K562 (cell line): Measurements from ENCODE around the gene KRT77. TPM values are rescaled to one million over a fixed set of nuclear protein-coding genes. Genes with fewer than 3 reads are reported as not detected.

Experiments
- BHLHE40 ChIP-seq: IDR thresholded peaks from 2 replicates; pipeline ENCODE4 v1.6.1; 2011; ENCODE audit warnings: low read length, improper control_type of control experiment
- BMI1 ChIP-seq: fragments of 150-350 bp; IDR thresholded peaks from 2 replicates; pipeline ENCODE4 v1.6.1; 2014; ENCODE audit warnings: low read length
- BRD4 ChIP-seq: fragments of 200-600 bp; sonication (generic); IDR thresholded peaks from 2 replicates; pipeline ENCODE4 v1.6.1; 2017; ENCODE audit warnings: inconsistent platforms
- BRF2 ChIP-seq: IDR thresholded peaks from 3 replicates; pipeline ENCODE4 v1.6.1; 2011; ENCODE audit warnings: borderline replicate concordance, mild to moderate bottlenecking; ENCODE audit not compliant: insufficient read length, insufficient read depth
- DNMT1 ChIP-seq: fragments of 450-650 bp; IDR thresholded peaks from 2 replicates; pipeline ENCODE4 v1.6.1; 2016; ENCODE audit warnings: antibody characterized with exemption, mild to moderate bottlenecking
- EWSR1 ChIP-seq: fragments of 450-650 bp; IDR thresholded peaks from 2 replicates; pipeline ENCODE4 v1.6.1; 2018; ENCODE audit warnings: borderline replicate concordance, mild to moderate bottlenecking, low read depth, moderate library complexity; ENCODE audit not compliant: partially characterized antibody
- FOXP1 ChIP-seq: sonication (generic); formaldehyde crosslinking; IDR thresholded peaks from 2 replicates; pipeline ENCODE4 v1.8.0; 2022; ENCODE audit warnings: mild to moderate bottlenecking, missing genetic modification reagents
- HIVEP1 ChIP-seq: fragments of 250-450 bp; sonication (Bioruptor Pico); IDR thresholded peaks from 2 replicates; pipeline ENCODE4 v1.4.0; 2020; ENCODE audit warnings: mild to moderate bottlenecking
- HMGXB4 ChIP-seq: sonication (generic); formaldehyde crosslinking; IDR thresholded peaks from 2 replicates; pipeline ENCODE4 v1.8.1; 2023; ENCODE audit warnings: mild to moderate bottlenecking, missing genetic modification reagents
- LEF1 ChIP-seq: fragments of 450-650 bp; IDR thresholded peaks from 2 replicates; pipeline ENCODE4 v1.6.1; 2016; ENCODE audit warnings: mild to moderate bottlenecking
- MECOM ChIP-seq: fragments of 250-450 bp; sonication (Bioruptor Pico); IDR thresholded peaks from 2 replicates; pipeline ENCODE4 v1.8.0; 2022; ENCODE audit warnings: inconsistent platforms
- NCOA1 ChIP-seq: fragments of 450-650 bp; IDR thresholded peaks from 2 replicates; pipeline ENCODE4 v1.6.1; 2016; ENCODE audit warnings: low read depth
- PCBP2 ChIP-seq: fragments of 200-400 bp; formaldehyde crosslinking; IDR thresholded peaks from 2 replicates; pipeline ENCODE4 v1.6.1; 2018; ENCODE audit warnings: low read length, low read depth, mild to moderate bottlenecking, moderate library complexity; ENCODE audit not compliant: poor library complexity, severe bottlenecking
- SIX5 ChIP-seq, 2 experiments: IDR thresholded peaks; 2 replicates each; pipeline ENCODE4 v1.6.1; 2011; ENCODE audit warnings: low read length in 2 of 2, borderline replicate concordance in 1 of 2, low read depth in 1 of 2, mild to moderate bottlenecking in 1 of 2, moderate library complexity in 1 of 2; ENCODE audit not compliant: insufficient read depth in 1 of 2
- SUPT5H ChIP-seq: fragments of 450-650 bp; IDR thresholded peaks from 2 replicates; pipeline ENCODE4 v1.6.1; 2016
- TRIM28 ChIP-seq: fragments of 450-650 bp; IDR thresholded peaks from 2 replicates; pipeline ENCODE4 v1.6.1; 2017
- ZBTB1 ChIP-seq: sonication (generic); formaldehyde crosslinking; IDR thresholded peaks from 2 replicates; pipeline ENCODE4 v1.8.1; 2023; ENCODE audit warnings: missing genetic modification reagents, low read depth, mild to moderate bottlenecking, borderline replicate concordance
- ZBTB7A ChIP-seq: IDR thresholded peaks from 2 replicates; pipeline ENCODE4 v1.6.1; 2011; ENCODE audit warnings: low read depth, mild to moderate bottlenecking, low read length, moderate library complexity, borderline replicate concordance; ENCODE audit not compliant: control insufficient read depth
- ZKSCAN8 ChIP-seq: fragments of 200-800 bp; sonication (Bioruptor generic); IDR thresholded peaks from 2 replicates; pipeline ENCODE4 v1.6.1; 2016; ENCODE audit warnings: missing genetic modification characterization, missing compliant biosample characterization
- ZNF280A ChIP-seq: fragments of 450-650 bp; IDR thresholded peaks from 2 replicates; pipeline ENCODE4 v1.6.1; 2018; ENCODE audit warnings: mild to moderate bottlenecking, low read depth; ENCODE audit not compliant: partially characterized antibody
- ZNF280B ChIP-seq: fragments of 250-450 bp; sonication (Bioruptor Pico); IDR thresholded peaks from 2 replicates; pipeline ENCODE4 v1.5.1; 2021; ENCODE audit warnings: mild to moderate bottlenecking
- ZNF583 ChIP-seq: fragments of 250-450 bp; sonication (Bioruptor Pico); IDR thresholded peaks from 2 replicates; pipeline ENCODE4 v1.4.0; 2020
- ZNF780A ChIP-seq: fragments of 250-450 bp; sonication (Bioruptor Pico); IDR thresholded peaks from 2 replicates; pipeline ENCODE4 v1.5.0; 2021; ENCODE audit warnings: mild to moderate bottlenecking
- ZNF785 ChIP-seq: fragments of 250-450 bp; sonication (Bioruptor Pico); IDR thresholded peaks from 2 replicates; pipeline ENCODE4 v1.4.0; 2020; ENCODE audit warnings: mild to moderate bottlenecking
- polyA plus RNA-seq, 8 experiments: library from polyadenylated mRNA; depleted of rRNA in 4 of 8; stranded (reverse) in 5 of 8; unstranded in 3 of 8; fragments of >200 nt; fragmentation: Nextera tagmentation in 2 of 8; fragmentation: Illumina TruSeq in 1 of 8; extraction: Ambion mirVana in 2 of 8; extraction: Trizol in 1 of 8; gene quantifications; 2 replicates each; pipeline versions ENCODE4 v1.2.1 to v1.2.3, GENCODE V29; 2011 to 2014; ENCODE audit warnings: inconsistent platforms in 1 of 8, missing spikeins in 1 of 8
- total RNA-seq, 7 experiments: library from RNA; depleted of rRNA in 6 of 7; stranded (reverse); fragments of >200 nt in 6 of 7; fragmentation: Illumina TruSeq in 2 of 7; extraction: Trizol in 2 of 7; gene quantifications; 2 replicates each; pipeline versions ENCODE4 v1.2.1 to v1.2.3, GENCODE V29; 2011 to 2021; ENCODE audit warnings: low replicate concordance in 1 of 7

Gene KRT77
- total and polyA plus RNA-seq, 9 of the 15 experiments (the other 6 are each of a cell fraction or from before 2014, with no cell fraction given): not detected

- no peak for TF ChIP-seq HMGXB4 (CRISPR knock-in tag)
- no peak for TF ChIP-seq SIX5 (IDR thresholded peaks at IDR 0.05; ENCODE audit: borderline replicate concordance in 1 of 2, insufficient read depth in 1 of 2, low read depth in 1 of 2, low read length in 2 of 2)
- TF ChIP-seq MECOM: peak; percentile 24; the same call in 1 of the 2 replicates
- TF ChIP-seq DNMT1: no peak
- TF ChIP-seq FOXP1 (CRISPR knock-in tag): no peak
- TF ChIP-seq BRD4: peak; percentile 40; the same call in 1 of the 2 replicates
- peak; percentile 92 for TF ChIP-seq BHLHE40
- 0 out of 2 replicates have a peak, but pooled peaks have one; percentile 72 for TF ChIP-seq ZKSCAN8 (CRISPR knock-in tag)
- peak; percentile 45; the same call in 1 of the 2 replicates for TF ChIP-seq HIVEP1 (CRISPR knock-in tag)
- TF ChIP-seq ZNF583 (CRISPR knock-in tag): peak; percentile 37
- TF ChIP-seq ZNF280A: no peak
- peak; percentile 93 for TF ChIP-seq NCOA1
- TF ChIP-seq ZBTB1: no peak
- no peak for TF ChIP-seq EWSR1
- peak; percentile 41; the same call in 1 of the 2 replicates for TF ChIP-seq ZBTB7A
- no peak for TF ChIP-seq PCBP2
- peak; percentile 99 for TF ChIP-seq LEF1
- no peak for TF ChIP-seq SUPT5H
- TF ChIP-seq BRF2: no peak
- no peak for TF ChIP-seq ZNF280B (CRISPR knock-in tag)
- no peak for TF ChIP-seq ZNF785
- no peak for TF ChIP-seq BMI1
- no peak for TF ChIP-seq TRIM28
- TF ChIP-seq ZNF780A: no peak; the same call in 1 of the 2 replicates
These were observed 41.0 kb downstream of the KRT77 start (continued) for GRCh38 chr12:52662093-52662917.
